HCT116 (cell line): ENCODE results near the gene TEAD1. TPM values are rescaled to one million over a fixed set of nuclear protein-coding genes. Genes with fewer than 3 reads are reported as not detected.

Experiments
- ATAC-seq: fragments of 200-7000 bp; cut with Tn5 transposase; 2 replicates; pipeline ENCODE4 v1.9.1; 2020; ENCODE audit warnings: mild to moderate bottlenecking, moderate library complexity
- BruUV-seq: library from RNA; stranded (reverse); fragments of 400-500 nt; replicated peaks from 2 replicates; lab custom pipeline; 2021; lab: Mats Ljungman, UMichigan
- CTCF ChIA-PET: fragments of 300-600 bp; sonication (Branson Sonifier 250); formaldehyde crosslinking; loops from one replicate; lab custom pipeline; 2021; ENCODE audit warnings: antibody characterized with exemption; lab: Charles Lee
- POLR2A ChIA-PET: fragments of 300-600, 350-600 bp; sonication (Branson Sonifier 250); formaldehyde crosslinking; loops from one replicate; lab custom pipeline; 2021; ENCODE audit warnings: antibody characterized with exemption; lab: Charles Lee
- RAD21 ChIA-PET, 2 experiments: fragments of 300-600 bp; sonication (Branson Sonifier 250); formaldehyde crosslinking; loops; one replicate each; lab custom pipeline; 2023; ENCODE audit warnings: low total read pairs in 2 of 2; ENCODE audit not compliant: uncharacterized antibody in 2 of 2, unreplicated experiment in 2 of 2, low non-redundant PET in 1 of 2; lab: Charles Lee
- DNase-seq: peaks from one replicate; pipeline ENCODE4 v3.0.0-alpha.2; 2010; ENCODE audit warnings: low read depth, low spot score
- H2AFZ ChIP-seq: fragments of 200-600 bp; shearing (Covaris generic), sonication (generic); 2 replicates; pipeline ENCODE4 v1.6.1; 2017; ENCODE audit warnings: low read depth, mixed run types, mixed read lengths, antibody characterized with exemption, low read length; ENCODE audit not compliant: poor library complexity, severe bottlenecking
- H3K27ac ChIP-seq: 2 replicates; pipeline ENCODE4 v1.5.1; 2012; ENCODE audit warnings: low read depth, low read length
- H3K27me3 ChIP-seq: fragments of 200-600 bp; sonication (generic); 2 replicates; pipeline ENCODE4 v1.6.1; 2016; ENCODE audit warnings: mixed run types, low read length, mixed read lengths; ENCODE audit not compliant: insufficient read depth
- H3K36me3 ChIP-seq, 2 experiments: fragments of 200-500 bp in 1 of 2; fragments of 200-600 bp in 1 of 2; sonication (Bioruptor generic) in 1 of 2; sonication (generic) in 1 of 2; 2 replicates each; pipeline versions ENCODE4 v1.5.1 to v1.6.1; 2014 to 2016; ENCODE audit warnings: low read length in 2 of 2, inconsistent platforms in 1 of 2, mixed read lengths in 1 of 2, mixed run types in 1 of 2; ENCODE audit not compliant: insufficient read depth in 2 of 2, control insufficient read depth in 1 of 2
- H3K4me1 ChIP-seq, 2 experiments: fragments of 200-600 bp in 1 of 2; sonication (generic) in 1 of 2; 2 replicates each; pipeline versions ENCODE4 v1.5.1 to v1.6.1; 2012 to 2017; ENCODE audit warnings: low read length in 2 of 2, inconsistent platforms in 1 of 2, mild to moderate bottlenecking in 1 of 2, mixed read lengths in 1 of 2, mixed run types in 1 of 2, moderate library complexity in 1 of 2; ENCODE audit not compliant: insufficient read depth in 2 of 2, control insufficient read depth in 1 of 2
- H3K4me2 ChIP-seq: fragments of 200-600 bp; sonication (generic); 2 replicates; pipeline ENCODE4 v1.6.1; 2017; ENCODE audit warnings: mixed run types, low read length, mixed read lengths
- H3K4me3 ChIP-seq, 2 experiments: fragments of 200-600 bp in 1 of 2; sonication (generic) in 1 of 2; replicated peaks in 1 of 2; 2 replicates each; pipeline ENCODE4 v1.5.1; 2011 to 2016; ENCODE audit warnings: low read length in 2 of 2, control low read depth in 1 of 2, low read depth in 1 of 2, mild to moderate bottlenecking in 1 of 2, mixed read lengths in 1 of 2, mixed run types in 1 of 2
- H3K79me2 ChIP-seq: fragments of 200-600 bp; sonication (generic); 2 replicates; pipeline ENCODE4 v1.6.1; 2017; ENCODE audit warnings: mild to moderate bottlenecking, mixed run types, low read length, moderate library complexity, mixed read lengths; ENCODE audit not compliant: insufficient read depth
- H3K9ac ChIP-seq: fragments of 200-600 bp; sonication (generic); 2 replicates; pipeline ENCODE4 v1.6.1; 2016; ENCODE audit warnings: low read length, mixed read lengths
- H3K9me2 ChIP-seq: fragments of 200-600 bp; sonication (generic), shearing (Covaris generic); 2 replicates; pipeline ENCODE4 v1.6.1; 2017; ENCODE audit warnings: mixed run types, mild to moderate bottlenecking, moderate library complexity; ENCODE audit not compliant: insufficient read depth
- H3K9me3 ChIP-seq, 2 experiments: fragments of 200-500 bp in 1 of 2; fragments of 200-600 bp in 1 of 2; sonication (Bioruptor generic) in 1 of 2; sonication (generic) in 1 of 2; 2 replicates each; pipeline ENCODE4 v1.6.1; 2014 to 2017; ENCODE audit warnings: low read length in 2 of 2, mixed read lengths in 2 of 2, inconsistent platforms in 1 of 2, low read depth in 1 of 2, mild to moderate bottlenecking in 1 of 2, mixed run types in 1 of 2, moderate library complexity in 1 of 2; ENCODE audit not compliant: control insufficient read depth in 1 of 2, insufficient read depth in 1 of 2
- H4K20me1 ChIP-seq: fragments of 200-600 bp; sonication (generic), shearing (Covaris generic); 2 replicates; pipeline ENCODE4 v1.6.1; 2017; ENCODE audit warnings: mixed run types, mild to moderate bottlenecking, moderate library complexity; ENCODE audit not compliant: insufficient read depth
- EZH2 ChIP-seq: fragments of 200-600 bp; sonication (generic); IDR thresholded peaks from 2 replicates; pipeline ENCODE4 v1.6.1; 2017; ENCODE audit warnings: antibody characterized with exemption, mixed run types
- RAD21 ChIP-seq: IDR thresholded peaks from 2 replicates; pipeline ENCODE4 v1.6.1; 2012; ENCODE audit warnings: low read depth, mild to moderate bottlenecking
- YY1 ChIP-seq: IDR thresholded peaks from 2 replicates; pipeline ENCODE4 v1.6.1; 2011; ENCODE audit warnings: low read length, low read depth, moderate library complexity, mild to moderate bottlenecking; ENCODE audit not compliant: insufficient replicate concordance; ENCODE audit errors: extremely low read depth
- ZFX ChIP-seq: fragments of 450-650 bp; IDR thresholded peaks from 2 replicates; pipeline ENCODE4 v1.6.1; 2017
- intact Hi-C: fragments of 100-400 bp; cut with micrococcal nuclease; formaldehyde crosslinking; loops from 2 replicates; pipeline ENCODE4 v1.10.0; 2022
- total RNA-seq: library from RNA; stranded (reverse); gene quantifications from one replicate; pipeline ENCODE4 v1.2.1, GENCODE V29; 2021; ENCODE audit not compliant: unreplicated experiment
- TF ChIP-seq, protein P1 (sequence below): IDR thresholded peaks from 2 replicates; pipeline ENCODE4 v1.6.1; 2011; ENCODE audit warnings: mild to moderate bottlenecking, low read length, moderate library complexity; ENCODE audit not compliant: insufficient replicate concordance; ENCODE audit errors: extremely low read depth

The TEAD1 gene
- total RNA-seq, 1 experiment from 2014 or later: 103 TPM

DNA sequence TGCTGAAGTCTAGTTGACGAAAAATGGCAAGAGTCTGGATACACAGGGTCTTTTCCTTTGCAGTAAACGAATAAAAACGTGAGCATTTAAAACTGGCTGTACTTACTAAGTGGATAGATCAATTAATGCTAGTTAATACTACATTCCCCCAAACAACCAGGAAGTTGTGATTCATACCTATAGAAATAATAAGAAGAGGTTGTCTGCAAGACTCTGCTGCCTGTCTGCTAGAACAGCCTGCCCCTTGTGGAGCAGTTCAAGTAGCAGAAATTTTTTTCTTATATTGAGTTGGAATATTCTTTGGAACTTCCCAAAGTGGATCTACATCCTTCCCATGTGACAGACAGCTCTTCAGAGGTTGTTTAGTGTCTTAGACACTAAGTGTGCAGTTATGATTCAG is 86.8 kb downstream of the TEAD1 start (continued):
- TF ChIP-seq RAD21 (peak; percentile 50), ZFX (no peak)
- TF ChIP-seq, all 23 proteins: peak for 2

DNA sequence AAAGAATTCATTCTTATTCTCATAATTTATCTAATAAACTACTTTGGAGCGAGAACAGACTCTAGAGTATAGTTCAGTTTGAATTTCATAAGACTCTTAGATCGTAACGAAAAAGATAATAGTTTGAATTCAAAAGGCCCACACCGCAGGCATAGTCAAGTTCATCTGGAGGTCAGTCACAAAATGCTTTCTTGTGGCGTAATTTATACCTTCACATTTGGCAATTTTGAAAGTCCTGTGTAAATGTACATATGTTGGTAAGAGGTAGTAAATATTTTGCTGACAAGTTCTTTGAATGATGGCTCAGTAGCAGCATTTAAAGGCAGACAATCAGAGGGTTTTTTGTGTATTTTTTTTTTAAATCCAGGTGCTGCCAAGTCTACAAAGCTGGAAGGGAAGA is 88.1 kb downstream of the TEAD1 start:
- H3K27me3 ChIP-seq: no peaks in the 10 kb centered on the region
- no peak overlapping the region for H3K9ac ChIP-seq
- no peaks in the 10 kb centered on the region for H3K9me3 ChIP-seq
- no peak for TF ChIP-seq EZH2
- TF ChIP-seq, protein P1, sequence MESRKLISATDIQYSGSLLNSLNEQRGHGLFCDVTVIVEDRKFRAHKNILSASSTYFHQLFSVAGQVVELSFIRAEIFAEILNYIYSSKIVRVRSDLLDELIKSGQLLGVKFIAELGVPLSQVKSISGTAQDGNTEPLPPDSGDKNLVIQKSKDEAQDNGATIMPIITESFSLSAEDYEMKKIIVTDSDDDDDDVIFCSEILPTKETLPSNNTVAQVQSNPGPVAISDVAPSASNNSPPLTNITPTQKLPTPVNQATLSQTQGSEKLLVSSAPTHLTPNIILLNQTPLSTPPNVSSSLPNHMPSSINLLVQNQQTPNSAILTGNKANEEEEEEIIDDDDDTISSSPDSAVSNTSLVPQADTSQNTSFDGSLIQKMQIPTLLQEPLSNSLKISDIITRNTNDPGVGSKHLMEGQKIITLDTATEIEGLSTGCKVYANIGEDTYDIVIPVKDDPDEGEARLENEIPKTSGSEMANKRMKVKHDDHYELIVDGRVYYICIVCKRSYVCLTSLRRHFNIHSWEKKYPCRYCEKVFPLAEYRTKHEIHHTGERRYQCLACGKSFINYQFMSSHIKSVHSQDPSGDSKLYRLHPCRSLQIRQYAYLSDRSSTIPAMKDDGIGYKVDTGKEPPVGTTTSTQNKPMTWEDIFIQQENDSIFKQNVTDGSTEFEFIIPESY: no peak
- no peak for TF ChIP-seq YY1
- no peak for TF ChIP-seq RAD21
- intact Hi-C loops: no loop called here
- H3K4me1 ChIP-seq: peaks cover 10 to 27% of the 10 kb centered on the region in 2 experiments; a peak in 3 of 4 replicates
- no peaks in the 10 kb centered on the region for H3K9me2 ChIP-seq
- RAD21 ChIA-PET: no interaction called here
- no peak overlapping the region for H3K4me2 ChIP-seq
- BruUV-seq: no TSS peak
- H3K27ac ChIP-seq: no peak overlapping the region
- peaks cover 4% of the 10 kb centered on the region; the same call in 1 of the 2 replicates for H4K20me1 ChIP-seq
- H3K4me3 ChIP-seq: no peak overlapping the region
- POLR2A ChIA-PET: no interaction called here
- DNase-seq (no peak), ATAC-seq (no peak)
- peaks cover 8% of the 10 kb centered on the region in 2 experiments; a peak in 2 of 4 replicates for H3K36me3 ChIP-seq
- no peak overlapping the region for H2AFZ ChIP-seq
- CTCF ChIA-PET: no interaction called here
- H3K79me2 ChIP-seq: peaks cover 68% of the 10 kb centered on the region
